Measurements from ENCODE around the gene MMS19. TPM values are rescaled to one million over a fixed set of nuclear protein-coding genes. Genes with fewer than 3 reads are reported as not detected.

The MMS19 gene
- total RNA-seq, 4 donors from 2014 or later: 64.7 to 85.7 (median 75.2) TPM

DNA sequence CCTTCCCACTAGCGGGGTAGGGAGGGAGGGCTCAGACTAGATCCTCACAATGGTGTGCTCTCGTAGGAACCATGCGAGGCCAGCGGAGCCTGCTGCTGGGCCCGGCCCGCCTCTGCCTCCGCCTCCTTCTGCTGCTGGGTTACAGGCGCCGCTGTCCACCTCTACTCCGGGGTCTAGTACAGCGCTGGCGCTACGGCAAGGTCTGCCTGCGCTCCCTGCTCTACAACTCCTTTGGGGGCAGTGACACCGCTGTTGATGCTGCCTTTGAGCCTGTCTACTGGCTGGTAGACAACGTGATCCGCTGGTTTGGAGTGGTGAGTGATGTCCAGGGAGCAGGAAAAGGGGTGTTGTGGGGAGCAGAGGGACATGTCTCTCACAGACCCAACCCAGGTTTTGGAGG lies 46.6 kb downstream of the MMS19 start:
- no peak for DNase-seq
- peaks cover 5 to 13% of the 10 kb centered on the region in 2 donors for H3K36me3 ChIP-seq
- no peak for TF ChIP-seq POLR2A (IDR thresholded peaks at IDR 0.05)
- TF ChIP-seq, protein P1, sequence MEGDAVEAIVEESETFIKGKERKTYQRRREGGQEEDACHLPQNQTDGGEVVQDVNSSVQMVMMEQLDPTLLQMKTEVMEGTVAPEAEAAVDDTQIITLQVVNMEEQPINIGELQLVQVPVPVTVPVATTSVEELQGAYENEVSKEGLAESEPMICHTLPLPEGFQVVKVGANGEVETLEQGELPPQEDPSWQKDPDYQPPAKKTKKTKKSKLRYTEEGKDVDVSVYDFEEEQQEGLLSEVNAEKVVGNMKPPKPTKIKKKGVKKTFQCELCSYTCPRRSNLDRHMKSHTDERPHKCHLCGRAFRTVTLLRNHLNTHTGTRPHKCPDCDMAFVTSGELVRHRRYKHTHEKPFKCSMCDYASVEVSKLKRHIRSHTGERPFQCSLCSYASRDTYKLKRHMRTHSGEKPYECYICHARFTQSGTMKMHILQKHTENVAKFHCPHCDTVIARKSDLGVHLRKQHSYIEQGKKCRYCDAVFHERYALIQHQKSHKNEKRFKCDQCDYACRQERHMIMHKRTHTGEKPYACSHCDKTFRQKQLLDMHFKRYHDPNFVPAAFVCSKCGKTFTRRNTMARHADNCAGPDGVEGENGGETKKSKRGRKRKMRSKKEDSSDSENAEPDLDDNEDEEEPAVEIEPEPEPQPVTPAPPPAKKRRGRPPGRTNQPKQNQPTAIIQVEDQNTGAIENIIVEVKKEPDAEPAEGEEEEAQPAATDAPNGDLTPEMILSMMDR (IDR thresholded peaks at IDR 0.05): no peak
- H3K4me1 ChIP-seq: peaks cover 0 to 32% of the 10 kb centered on the region in 2 donors
- no peak overlapping the region for H3K4me3 ChIP-seq (replicated peaks in 1 of 3)
- intact Hi-C loops (cut with DNase I): no loop called here
- WGBS, 2 donors: 94 to 99% methylated on average over 14 to 15 of the region's 17 CpGs
- no peaks in the 10 kb centered on the region for H3K27me3 ChIP-seq
- no peak overlapping the region for H3K27ac ChIP-seq
- no peaks in the 10 kb centered on the region for H3K9me3 ChIP-seq

- intact Hi-C loops (cut with DNase I): no loop called here
- no peak for DNase-seq
- Histone ChIP-seq H3K9me3 (no peaks in the 10 kb centered on the region), H3K36me3 (peaks cover 0 to 5% of the 10 kb centered on the region in 2 donors), H3K27ac (no peak overlapping the region), H3K4me3 (replicated peaks in 1 of 3) (no peak overlapping the region), H3K4me1 (peaks cover 0 to 32% of the 10 kb centered on the region in 2 donors), H3K27me3 (no peaks in the 10 kb centered on the region)
- no peak for TF ChIP-seq POLR2A (IDR thresholded peaks at IDR 0.05)
- TF ChIP-seq, protein P1 (IDR thresholded peaks at IDR 0.05): no peak
- 70 to 72% methylated on average over 2 of the region's 2 CpGs for WGBS, 2 donors
Measured at GRCh38 chr10:97450828-97451227, 47.4 kb downstream of the MMS19 start.

GRCh38 chr10:97445722-97446639 lies 52.2 kb downstream of the MMS19 start, which contains the start of the genes EXOSC1 and ZDHHC16:
Gene EXOSC1, minus strand, starts transcription at chr10:97446006. Its CDS starts 21 bp downstream, at chr10:97445985.
Gene ZDHHC16, plus strand, starts transcription at chr10:97446175. Its CDS starts 5,501 bp downstream, at chr10:97451676.
- DNase-seq: peak; percentile 92 to 95
- H3K36me3 ChIP-seq: peaks cover under 1 to 6% of the 10 kb centered on the region in 2 donors
- WGBS, 2 donors: 0 to 1% methylated on average over 34 to 37 of the region's 66 CpGs
- intact Hi-C loops (cut with DNase I): no loop called here
- peak within 1 kb of the TSS; percentile 61 to 97 (median 81) for H3K4me3 ChIP-seq (replicated peaks in 1 of 3)
- peaks cover 6 to 26% of the 10 kb centered on the region in 2 donors for H3K4me1 ChIP-seq
- TF ChIP-seq, protein P1 (IDR thresholded peaks at IDR 0.05): peak in 1 of 6 experiments; percentile 20
- peak in 1 of 2 donors; percentile 76 for TF ChIP-seq POLR2A (IDR thresholded peaks at IDR 0.05)
- H3K27me3 ChIP-seq: no peaks in the 10 kb centered on the region
- no peaks in the 10 kb centered on the region for H3K9me3 ChIP-seq
- peak within 1 kb of the TSS in 2 of 3 donors; percentile 41 to 49 for H3K27ac ChIP-seq

- TF ChIP-seq, protein P1 (IDR thresholded peaks at IDR 0.05): no peak
- no peak for TF ChIP-seq POLR2A (IDR thresholded peaks at IDR 0.05)
- intact Hi-C loops (cut with DNase I): no loop called here
- H3K27me3 ChIP-seq: no peaks in the 10 kb centered on the region
- peak overlapping the region in 1 of 3 donors; percentile 49 for H3K27ac ChIP-seq
- peak overlapping the region; percentile 61 to 97 (median 81) for H3K4me3 ChIP-seq (replicated peaks in 1 of 3)
- no peaks in the 10 kb centered on the region for H3K9me3 ChIP-seq
- DNase-seq: no peak
- 2% methylated on average over 13 of the region's 13 CpGs for WGBS, 2 donors
- peaks cover 6 to 26% of the 10 kb centered on the region in 2 donors for H3K4me1 ChIP-seq
- H3K36me3 ChIP-seq: peaks cover 6% of the 10 kb centered on the region in 2 donors
Measured at GRCh38 chr10:97445357-97445721, 52.9 kb downstream of the MMS19 start.

DNA sequence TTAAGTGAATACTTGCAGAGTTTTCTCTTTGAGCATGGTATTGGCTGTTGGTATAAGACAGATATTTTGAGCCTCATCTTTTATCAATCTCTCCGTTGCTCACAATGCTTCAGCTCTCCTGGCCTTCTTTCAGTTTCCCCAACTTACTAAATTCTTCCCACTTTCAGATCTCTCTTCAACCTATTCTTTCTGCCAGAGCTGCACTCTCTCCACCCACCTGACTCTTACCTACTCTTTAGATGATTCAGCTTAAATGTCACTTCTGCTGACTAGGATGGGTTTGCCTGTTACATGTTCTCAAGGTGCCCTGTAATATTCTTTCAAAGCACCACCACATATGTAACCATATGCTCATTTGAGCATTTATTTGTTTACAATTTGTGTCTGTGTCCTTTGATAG lies 54.0 kb downstream of the MMS19 start:
- H3K36me3 ChIP-seq: peaks cover 6 to 11% of the 10 kb centered on the region in 2 donors
- H3K27me3 ChIP-seq: no peaks in the 10 kb centered on the region
- TF ChIP-seq, protein P1 (IDR thresholded peaks at IDR 0.05): no peak
- no peak for TF ChIP-seq POLR2A (IDR thresholded peaks at IDR 0.05)
- no peak overlapping the region for H3K27ac ChIP-seq
- intact Hi-C loops (cut with DNase I): no loop called here
- H3K4me3 ChIP-seq (replicated peaks in 1 of 3): no peak overlapping the region
- peaks cover 6 to 26% of the 10 kb centered on the region in 2 donors for H3K4me1 ChIP-seq
- WGBS, 2 donors: 85 to 95% methylated on average over 1 of the region's 1 CpG
- H3K9me3 ChIP-seq: no peaks in the 10 kb centered on the region
- no peak for DNase-seq

Measured in thyroid gland (tissue), 4 donors.